ENCODE data around the gene PDE1C.

Gene PDE1C

DNA sequence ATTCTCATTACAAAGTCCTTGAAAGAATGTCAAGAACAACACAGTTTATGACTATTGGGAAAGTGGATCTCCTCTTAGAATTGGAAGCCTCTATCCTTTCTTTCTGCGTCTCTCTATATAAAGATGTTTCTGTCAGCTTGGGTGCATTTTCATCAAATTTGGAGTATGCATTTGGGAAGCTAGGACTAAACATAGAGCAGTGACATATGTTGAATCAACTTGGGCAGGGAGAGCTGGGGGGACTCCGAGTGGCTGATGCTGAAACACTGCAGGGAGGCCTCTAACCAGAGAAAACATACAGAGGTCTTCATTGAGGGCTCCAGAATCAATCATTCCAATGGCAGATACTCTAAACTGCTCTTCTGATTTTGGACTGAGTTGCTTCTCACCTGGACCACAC lies 147.4 kb downstream of the PDE1C start:
- Histone ChIP-seq H3K4me2 (ENCODE audit: low read depth, low read length, poor library complexity, severe bottlenecking) (no peak overlapping the region), H2AFZ (ENCODE audit: low read length) (no peak overlapping the region), H3K9ac (ENCODE audit: low read depth, low read length, poor library complexity, severe bottlenecking) (no peak overlapping the region), H3F3A (ENCODE audit: low read depth) (no peaks in the 10 kb centered on the region), H3K9me2 (replicated peaks; ENCODE audit: low read depth, low read length) (no peaks in the 10 kb centered on the region), H4K20me1 (ENCODE audit: insufficient read depth, low read length, poor library complexity, severe bottlenecking) (no peaks in the 10 kb centered on the region), H3K4me3 (ENCODE audit: low read length, poor library complexity, severe bottlenecking) (no peak overlapping the region), H3K4me1 (ENCODE audit: insufficient read depth, low read length, poor library complexity, severe bottlenecking) (no peaks in the 10 kb centered on the region), H3K27me3 (ENCODE audit: insufficient read depth, low read length, poor library complexity, severe bottlenecking) (no peaks in the 10 kb centered on the region), H3K9me3 (ENCODE audit: insufficient read depth, low read depth, low read length) (no peaks in the 10 kb centered on the region; the same call in 1 of the 2 replicates), H3K79me2 (ENCODE audit: insufficient read depth, low read length) (no peaks in the 10 kb centered on the region), H3K36me3 (ENCODE audit: insufficient read depth, low read length) (no peaks in the 10 kb centered on the region)
- TF ChIP-seq EZH2phosphoT487 (IDR thresholded peaks at IDR 0.05; ENCODE audit: borderline replicate concordance) (no peak), CTCF (conservative IDR thresholded peaks at IDR 0.05; ENCODE audit: low read length) (no peak)

GRCh38 chr7:31921047-31921446 lies 149.2 kb downstream of the PDE1C start:
- Histone ChIP-seq H3K27me3 (ENCODE audit: insufficient read depth, low read length, poor library complexity, severe bottlenecking) (no peaks in the 10 kb centered on the region), H3K36me3 (ENCODE audit: insufficient read depth, low read length) (no peaks in the 10 kb centered on the region), H3K9me3 (ENCODE audit: insufficient read depth, low read depth, low read length) (no peaks in the 10 kb centered on the region), H3K4me3 (ENCODE audit: low read length, poor library complexity, severe bottlenecking) (no peak overlapping the region), H3K4me2 (ENCODE audit: low read depth, low read length, poor library complexity, severe bottlenecking) (no peak overlapping the region), H3F3A (ENCODE audit: low read depth) (no peaks in the 10 kb centered on the region), H4K20me1 (ENCODE audit: insufficient read depth, low read length, poor library complexity, severe bottlenecking) (no peaks in the 10 kb centered on the region), H3K79me2 (ENCODE audit: insufficient read depth, low read length) (no peaks in the 10 kb centered on the region), H2AFZ (ENCODE audit: low read length) (no peak overlapping the region), H3K9me2 (replicated peaks; ENCODE audit: low read depth, low read length) (no peaks in the 10 kb centered on the region), H3K9ac (ENCODE audit: low read depth, low read length, poor library complexity, severe bottlenecking) (no peak overlapping the region), H3K4me1 (ENCODE audit: insufficient read depth, low read length, poor library complexity, severe bottlenecking) (no peaks in the 10 kb centered on the region)
- TF ChIP-seq CTCF (conservative IDR thresholded peaks at IDR 0.05; ENCODE audit: low read length) (no peak), EZH2phosphoT487 (IDR thresholded peaks at IDR 0.05; ENCODE audit: borderline replicate concordance) (no peak)

DNA sequence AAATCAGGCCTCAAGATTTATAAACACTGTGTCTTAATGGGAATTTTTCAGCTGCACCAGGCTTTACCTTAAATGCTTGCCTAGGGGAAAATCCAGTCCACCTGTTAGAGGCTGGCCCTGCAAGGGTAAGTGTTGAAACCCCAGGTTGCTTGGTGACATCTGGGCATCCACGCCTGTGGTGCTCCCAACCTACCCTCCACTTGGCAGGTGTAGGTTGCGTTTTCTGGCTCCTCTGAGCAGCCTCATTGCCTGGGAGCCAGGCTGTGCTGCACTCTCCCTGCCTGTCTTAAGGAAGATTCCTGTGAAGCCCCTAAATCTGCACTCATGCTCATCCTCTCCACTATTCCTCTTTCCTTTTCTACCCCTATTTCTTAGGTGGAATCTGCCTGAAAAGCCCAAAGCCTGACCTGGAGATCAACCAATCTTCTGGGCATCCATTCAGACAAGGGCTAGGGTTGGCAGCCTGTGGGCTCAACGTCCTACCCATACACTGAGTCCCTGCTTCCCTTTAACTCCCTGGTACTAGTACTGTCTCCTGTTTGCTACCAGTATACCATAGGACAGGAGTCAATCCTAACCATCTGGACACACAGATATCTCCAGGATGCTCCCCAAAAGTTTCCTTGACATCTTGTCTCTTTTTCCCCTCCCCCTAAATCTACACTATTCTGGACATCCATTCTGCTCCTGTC lies 150.4 kb downstream of the PDE1C start:
- no peaks in the 10 kb centered on the region for H3K9me2 ChIP-seq (replicated peaks; ENCODE audit: low read depth, low read length)
- H3K27me3 ChIP-seq (ENCODE audit: insufficient read depth, low read length, poor library complexity, severe bottlenecking): no peaks in the 10 kb centered on the region
- TF ChIP-seq CTCF (conservative IDR thresholded peaks at IDR 0.05; ENCODE audit: low read length) (no peak), EZH2phosphoT487 (IDR thresholded peaks at IDR 0.05; ENCODE audit: borderline replicate concordance) (no peak)
- H3K4me2 ChIP-seq (ENCODE audit: low read depth, low read length, poor library complexity, severe bottlenecking): no peak overlapping the region
- H3K4me3 ChIP-seq (ENCODE audit: low read length, poor library complexity, severe bottlenecking): no peak overlapping the region
- no peaks in the 10 kb centered on the region for H3K79me2 ChIP-seq (ENCODE audit: insufficient read depth, low read length)
- no peak overlapping the region for H2AFZ ChIP-seq (ENCODE audit: low read length)
- H3F3A ChIP-seq (ENCODE audit: low read depth): no peaks in the 10 kb centered on the region
- H3K36me3 ChIP-seq (ENCODE audit: insufficient read depth, low read length): no peaks in the 10 kb centered on the region
- H3K9ac ChIP-seq (ENCODE audit: low read depth, low read length, poor library complexity, severe bottlenecking): no peak overlapping the region
- H3K4me1 ChIP-seq (ENCODE audit: insufficient read depth, low read length, poor library complexity, severe bottlenecking): no peaks in the 10 kb centered on the region
- no peaks in the 10 kb centered on the region for H4K20me1 ChIP-seq (ENCODE audit: insufficient read depth, low read length, poor library complexity, severe bottlenecking)
- no peaks in the 10 kb centered on the region for H3K9me3 ChIP-seq (ENCODE audit: insufficient read depth, low read depth, low read length)
